Activated T-helper 1 cell treated with anti-CD3 and anti-CD28 coated beads, Interleukin-12 subunit alpha, Interleukin-12 subunit beta, Interleukin-2, Interleukin-4 antibody, amounts not matched to agents 30 ng/mL and 10 ng/mL and 1 ng/mL, durations not matched to agents 14 hours and 24 hours and 36 hours (primary cell): ENCODE data around the gene PPP2R5C. TPM values are rescaled to one million over a fixed set of nuclear protein-coding genes. Genes with fewer than 3 reads are reported as not detected.
A peak's percentile ranks its signal among the peaks of the same experiment; 100 is the strongest.

ENCODE experiments used
- DNase-seq: peaks from one replicate; pipeline ENCODE4 v3.0.0; 2021; ENCODE audit warnings: low spot score
- H3K27ac Mint-ChIP-seq: one replicate; pipeline ENCODE4 v1.8.0; 2021; ENCODE audit warnings: mild to moderate bottlenecking, mixed read lengths
- H3K27me3 Mint-ChIP-seq: one replicate; pipeline ENCODE4 v1.8.0; 2022; ENCODE audit warnings: mild to moderate bottlenecking, moderate library complexity, mixed read lengths; ENCODE audit not compliant: insufficient read depth
- H3K36me3 Mint-ChIP-seq: one replicate; pipeline ENCODE4 v1.8.0; 2021; ENCODE audit warnings: low read depth, mixed read lengths
- H3K4me1 Mint-ChIP-seq: one replicate; pipeline ENCODE4 v1.8.0; 2021; ENCODE audit warnings: low read depth, mixed read lengths
- H3K4me3 Mint-ChIP-seq: one replicate; pipeline ENCODE4 v1.8.0; 2021; ENCODE audit warnings: mild to moderate bottlenecking, moderate library complexity, mixed read lengths
- H3K9me3 Mint-ChIP-seq: one replicate; pipeline ENCODE4 v1.8.0; 2021; ENCODE audit warnings: mixed read lengths
- intact Hi-C: fragments of 100-400 bp; cut with micrococcal nuclease; formaldehyde crosslinking; loops from one replicate; pipeline ENCODE4 v1.15.1; 2024
- total RNA-seq: library from RNA; stranded (reverse); gene quantifications from 2 replicates; pipeline ENCODE4 v1.2.3, GENCODE V29; 2022

PPP2R5C gene
- total RNA-seq, 1 donor from 2014 or later: 157 TPM

GRCh38 chr14:101767618-101768362 lies 6.3 kb downstream of the PPP2R5C start:
- Mint-ChIP-seq H3K4me1 (peaks cover 36% of the 10 kb centered on the region), H3K27me3 (no peaks in the 10 kb centered on the region), H3K36me3 (peaks cover 19% of the 10 kb centered on the region), H3K4me3 (no peak overlapping the region), H3K27ac (no peak overlapping the region), H3K9me3 (no peaks in the 10 kb centered on the region)
- no peak for DNase-seq
- intact Hi-C loops: loop anchor here (5.0 kb wide), 1 partner anchor 255 kb away; no protein-coding TSS in a partner anchor

- Mint-ChIP-seq H3K9me3 (no peaks in the 10 kb centered on the region), H3K27me3 (no peaks in the 10 kb centered on the region), H3K36me3 (peaks cover 8% of the 10 kb centered on the region), H3K4me3 (no peak overlapping the region), H3K4me1 (peaks cover 38% of the 10 kb centered on the region), H3K27ac (no peak overlapping the region)
- intact Hi-C loops: loop anchor here (2.0 kb wide), 1 partner anchor 191 kb away; no protein-coding TSS in a partner anchor
- no peak for DNase-seq
Measured at GRCh38 chr14:101770183-101770582, 8.7 kb downstream of the PPP2R5C start.

- Mint-ChIP-seq H3K27me3 (no peaks in the 10 kb centered on the region), H3K4me3 (no peak overlapping the region), H3K27ac (no peak overlapping the region), H3K36me3 (peaks cover 7% of the 10 kb centered on the region), H3K4me1 (peaks cover 40% of the 10 kb centered on the region), H3K9me3 (no peaks in the 10 kb centered on the region)
- intact Hi-C loops: no loop called here
- DNase-seq: no peak
Measured at GRCh38 chr14:101772770-101773169, 11.3 kb downstream of the PPP2R5C start.

DNA sequence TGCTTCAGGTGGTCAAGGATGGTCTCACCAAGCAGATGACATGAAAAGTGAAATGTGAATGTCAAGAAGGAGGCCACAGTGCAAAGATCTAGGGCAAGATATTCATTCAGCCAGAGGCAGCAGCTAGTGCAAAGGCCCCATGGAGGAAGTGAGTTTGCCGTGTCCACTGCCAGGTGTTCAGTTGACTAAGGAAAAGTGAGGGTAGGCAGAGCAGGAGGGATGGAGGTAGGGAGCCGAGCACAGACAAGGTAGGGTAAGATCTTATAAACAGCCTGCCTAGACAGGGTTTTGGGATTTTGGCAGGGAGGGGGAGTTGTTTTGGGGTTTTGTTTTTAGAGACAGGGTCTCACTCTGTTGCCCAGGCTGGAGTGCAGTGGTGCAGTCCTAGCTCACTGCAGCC lies 11.9 kb downstream of the PPP2R5C start:
- DNase-seq: no peak
- intact Hi-C loops: no loop called here
- H3K4me3 Mint-ChIP-seq: no peak overlapping the region
- H3K36me3 Mint-ChIP-seq: peaks cover 7% of the 10 kb centered on the region
- peaks cover 40% of the 10 kb centered on the region for H3K4me1 Mint-ChIP-seq
- H3K9me3 Mint-ChIP-seq: no peaks in the 10 kb centered on the region
- no peak overlapping the region for H3K27ac Mint-ChIP-seq
- H3K27me3 Mint-ChIP-seq: no peaks in the 10 kb centered on the region

GRCh38 chr14:101774006-101774795 lies 12.7 kb downstream of the PPP2R5C start:
- Mint-ChIP-seq H3K27ac (no peak overlapping the region), H3K36me3 (peaks cover 10% of the 10 kb centered on the region), H3K4me3 (no peak overlapping the region)

DNA sequence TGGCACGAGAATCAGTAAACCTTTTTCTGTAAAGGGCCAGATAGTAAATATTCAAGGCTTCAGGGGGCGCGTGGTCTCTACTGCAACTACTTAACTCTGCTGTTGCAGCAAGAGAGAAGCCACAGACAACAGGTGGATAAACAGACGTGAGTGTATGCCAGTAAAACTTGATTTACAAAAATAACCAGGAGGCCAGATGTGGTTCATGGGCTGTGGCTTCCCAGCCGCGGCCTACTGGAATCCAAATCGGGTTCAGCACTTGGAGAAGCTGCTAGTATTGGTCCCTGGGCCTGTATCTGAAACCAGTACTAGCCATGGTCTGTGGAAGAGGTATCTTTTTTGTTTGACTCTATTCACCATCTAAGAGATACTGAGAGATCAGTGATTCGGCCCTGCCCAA lies 13.3 kb downstream of the PPP2R5C start:
- Mint-ChIP-seq H3K4me1 (peaks cover 40% of the 10 kb centered on the region), H3K27ac (no peak overlapping the region), H3K36me3 (peaks cover 11% of the 10 kb centered on the region), H3K9me3 (no peaks in the 10 kb centered on the region), H3K4me3 (no peak overlapping the region), H3K27me3 (peaks cover 4% of the 10 kb centered on the region)
- intact Hi-C loops: no loop called here
- DNase-seq: no peak

More at GRCh38 chr14:101774006-101774795, 12.7 kb downstream of the PPP2R5C start:
- intact Hi-C loops: no loop called here
- H3K27me3 Mint-ChIP-seq: peaks cover 1% of the 10 kb centered on the region
- H3K4me1 Mint-ChIP-seq: peaks cover 40% of the 10 kb centered on the region
- no peaks in the 10 kb centered on the region for H3K9me3 Mint-ChIP-seq
- DNase-seq: no peak

- H3K27ac Mint-ChIP-seq: no peak overlapping the region
Measured at GRCh38 chr14:101775826-101776225, 14.3 kb downstream of the PPP2R5C start.

GRCh38 chr14:101776344-101776743 lies 14.8 kb downstream of the PPP2R5C start:
- Mint-ChIP-seq H3K9me3 (no peaks in the 10 kb centered on the region), H3K27ac (no peak overlapping the region), H3K36me3 (peaks cover 9% of the 10 kb centered on the region), H3K27me3 (peaks cover 11% of the 10 kb centered on the region), H3K4me1 (peaks cover 34% of the 10 kb centered on the region), H3K4me3 (no peak overlapping the region)
- no peak for DNase-seq
- intact Hi-C loops: no loop called here

More at GRCh38 chr14:101775826-101776225, 14.3 kb downstream of the PPP2R5C start:
- no peaks in the 10 kb centered on the region for H3K9me3 Mint-ChIP-seq
- H3K4me1 Mint-ChIP-seq: peaks cover 38% of the 10 kb centered on the region
- intact Hi-C loops: no loop called here
- peaks cover 11% of the 10 kb centered on the region for H3K36me3 Mint-ChIP-seq
- H3K4me3 Mint-ChIP-seq: no peak overlapping the region
- DNase-seq: no peak
- peaks cover 10% of the 10 kb centered on the region for H3K27me3 Mint-ChIP-seq

DNA sequence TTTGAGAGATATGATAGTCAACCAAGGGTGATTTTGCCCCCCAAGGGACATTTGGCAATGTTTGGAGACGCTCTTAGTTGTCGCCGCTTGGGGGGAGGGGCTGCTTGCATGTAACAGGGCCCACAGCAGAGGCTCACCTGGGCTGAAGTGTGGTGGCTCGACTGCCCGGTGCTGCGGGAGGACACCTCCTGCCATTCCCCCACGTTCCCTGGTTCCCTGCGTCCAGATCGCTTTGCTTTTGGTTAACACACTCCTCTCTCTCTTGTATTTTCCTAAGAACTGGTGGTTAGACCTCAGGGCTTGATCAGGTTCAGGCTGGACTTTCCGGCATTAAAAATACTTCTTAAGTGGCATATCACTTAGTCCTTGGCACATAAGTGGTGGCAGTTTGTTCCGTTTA lies 18.9 kb downstream of the PPP2R5C start:
- H3K27me3 Mint-ChIP-seq: peaks cover 11% of the 10 kb centered on the region
- intact Hi-C loops: no loop called here
- H3K9me3 Mint-ChIP-seq: no peaks in the 10 kb centered on the region
- peaks cover 6% of the 10 kb centered on the region for H3K36me3 Mint-ChIP-seq
- no peak overlapping the region for H3K27ac Mint-ChIP-seq
- no peak for DNase-seq
- H3K4me1 Mint-ChIP-seq: peaks cover 10% of the 10 kb centered on the region
- peak overlapping the region; percentile 56 for H3K4me3 Mint-ChIP-seq

DNA sequence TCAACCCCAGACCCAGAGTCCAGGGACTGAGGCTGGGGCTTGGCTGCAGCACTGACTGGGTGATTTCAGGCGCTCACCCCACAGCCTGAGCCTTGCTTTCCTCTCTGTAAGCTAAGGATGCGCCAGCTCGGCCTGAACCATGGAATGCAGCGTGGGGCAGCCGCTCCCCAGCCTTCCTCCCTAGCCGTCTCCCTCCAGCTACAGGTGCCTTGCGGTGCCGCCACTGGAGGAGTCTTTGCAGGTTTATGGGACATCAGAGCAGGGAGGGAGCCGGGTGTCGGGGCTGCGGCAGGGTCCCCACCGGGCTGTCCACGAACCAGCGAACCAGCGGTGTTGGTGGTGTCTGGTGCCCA lies 19.4 kb downstream of the PPP2R5C start:
- Mint-ChIP-seq H3K27me3 (peaks cover 11% of the 10 kb centered on the region), H3K4me1 (peaks cover 9% of the 10 kb centered on the region), H3K36me3 (peaks cover 6% of the 10 kb centered on the region), H3K27ac (no peak overlapping the region), H3K4me3 (peak overlapping the region; percentile 56), H3K9me3 (no peaks in the 10 kb centered on the region)
- intact Hi-C loops: loop anchor here (1.0 kb wide), 1 partner anchor 11 kb away; no protein-coding TSS in a partner anchor
- DNase-seq: no peak

GRCh38 chr14:101781240-101782061 lies 19.9 kb downstream of the PPP2R5C start:
- Mint-ChIP-seq H3K27ac (no peak overlapping the region), H3K27me3 (peaks cover 11% of the 10 kb centered on the region), H3K4me3 (peak overlapping the region; percentile 65), H3K9me3 (no peaks in the 10 kb centered on the region), H3K4me1 (peaks cover 4% of the 10 kb centered on the region), H3K36me3 (peaks cover 5% of the 10 kb centered on the region)
- DNase-seq: peak; percentile 12
- intact Hi-C loops: loop anchor here (1.0 kb wide), 1 partner anchor 11 kb away; no protein-coding TSS in a partner anchor

DNA sequence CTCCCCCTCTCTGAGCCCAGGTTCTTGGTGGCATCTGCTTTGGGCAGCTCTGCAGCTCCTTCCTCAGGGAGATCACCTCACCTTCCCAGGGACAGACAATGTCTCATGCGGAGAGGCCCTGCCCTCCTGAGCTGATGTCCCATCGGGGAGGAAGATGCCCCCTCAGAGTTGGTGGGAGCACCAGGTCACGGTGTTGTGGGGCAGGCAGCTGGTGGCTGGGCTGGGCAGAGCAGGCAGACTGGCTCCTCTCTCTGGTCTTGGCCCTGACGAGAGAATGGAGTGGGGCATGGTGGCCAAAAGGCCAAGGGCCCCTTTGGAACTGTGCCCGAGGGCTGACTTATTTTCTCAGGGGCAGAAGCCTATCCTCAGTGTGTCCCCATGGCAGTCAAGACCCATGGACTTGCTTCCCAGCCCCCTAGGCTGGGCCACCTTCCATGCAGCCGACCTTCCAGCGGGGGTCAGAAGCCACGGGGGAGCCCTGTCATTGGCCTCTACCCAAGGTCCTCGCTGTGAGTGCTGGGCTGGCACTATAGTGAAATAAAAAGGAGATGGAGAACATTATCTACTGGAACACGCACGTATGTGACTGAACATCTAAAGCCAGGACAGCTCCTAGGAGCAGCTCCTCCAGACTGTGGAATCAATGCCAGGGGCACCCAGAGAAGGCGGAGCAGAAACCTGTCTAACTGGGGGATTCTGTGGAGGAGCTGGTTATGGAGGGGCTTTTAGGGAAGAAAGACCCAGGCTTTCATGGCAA lies 21.9 kb downstream of the PPP2R5C start:
- Mint-ChIP-seq H3K4me1 (no peaks in the 10 kb centered on the region), H3K27ac (peak overlapping the region; percentile 61), H3K9me3 (no peaks in the 10 kb centered on the region), H3K36me3 (peaks cover 3% of the 10 kb centered on the region), H3K27me3 (peaks cover 11% of the 10 kb centered on the region), H3K4me3 (peak overlapping the region; percentile 64)
- intact Hi-C loops: loop anchor here (2.0 kb wide), 1 partner anchor 27 kb away; no protein-coding TSS in a partner anchor
- no peak for DNase-seq
